HCT116 (cell line): Measurements from ENCODE around the gene SRPK2. TPM values are rescaled to one million over a fixed set of nuclear protein-coding genes. Genes with fewer than 3 reads are reported as not detected.

Experiments used
- ATAC-seq: fragments of 200-7000 bp; cut with Tn5 transposase; 2 replicates; pipeline ENCODE4 v1.9.1; 2020; ENCODE audit warnings: mild to moderate bottlenecking, moderate library complexity
- BruUV-seq: library from RNA; stranded (reverse); fragments of 400-500 nt; replicated peaks from 2 replicates; lab custom pipeline; 2021; lab: Mats Ljungman, UMichigan
- CTCF ChIA-PET: fragments of 300-600 bp; sonication (Branson Sonifier 250); formaldehyde crosslinking; loops from one replicate; lab custom pipeline; 2021; ENCODE audit warnings: antibody characterized with exemption; lab: Charles Lee
- POLR2A ChIA-PET: fragments of 300-600, 350-600 bp; sonication (Branson Sonifier 250); formaldehyde crosslinking; loops from one replicate; lab custom pipeline; 2021; ENCODE audit warnings: antibody characterized with exemption; lab: Charles Lee
- RAD21 ChIA-PET, 2 experiments: fragments of 300-600 bp; sonication (Branson Sonifier 250); formaldehyde crosslinking; loops; one replicate each; lab custom pipeline; 2023; ENCODE audit warnings: low total read pairs in 2 of 2; ENCODE audit not compliant: uncharacterized antibody in 2 of 2, unreplicated experiment in 2 of 2, low non-redundant PET in 1 of 2; lab: Charles Lee
- DNase-seq: peaks from one replicate; pipeline ENCODE4 v3.0.0-alpha.2; 2010; ENCODE audit warnings: low read depth, low spot score
- H2AFZ ChIP-seq: fragments of 200-600 bp; shearing (Covaris generic), sonication (generic); 2 replicates; pipeline ENCODE4 v1.6.1; 2017; ENCODE audit warnings: low read depth, mixed run types, mixed read lengths, antibody characterized with exemption, low read length; ENCODE audit not compliant: poor library complexity, severe bottlenecking
- H3K27ac ChIP-seq: 2 replicates; pipeline ENCODE4 v1.5.1; 2012; ENCODE audit warnings: low read depth, low read length
- H3K27me3 ChIP-seq: fragments of 200-600 bp; sonication (generic); 2 replicates; pipeline ENCODE4 v1.6.1; 2016; ENCODE audit warnings: mixed run types, low read length, mixed read lengths; ENCODE audit not compliant: insufficient read depth
- H3K36me3 ChIP-seq, 2 experiments: fragments of 200-500 bp in 1 of 2; fragments of 200-600 bp in 1 of 2; sonication (Bioruptor generic) in 1 of 2; sonication (generic) in 1 of 2; 2 replicates each; pipeline versions ENCODE4 v1.5.1 to v1.6.1; 2014 to 2016; ENCODE audit warnings: low read length in 2 of 2, inconsistent platforms in 1 of 2, mixed read lengths in 1 of 2, mixed run types in 1 of 2; ENCODE audit not compliant: insufficient read depth in 2 of 2, control insufficient read depth in 1 of 2
- H3K4me1 ChIP-seq, 2 experiments: fragments of 200-600 bp in 1 of 2; sonication (generic) in 1 of 2; 2 replicates each; pipeline versions ENCODE4 v1.5.1 to v1.6.1; 2012 to 2017; ENCODE audit warnings: low read length in 2 of 2, inconsistent platforms in 1 of 2, mild to moderate bottlenecking in 1 of 2, mixed read lengths in 1 of 2, mixed run types in 1 of 2, moderate library complexity in 1 of 2; ENCODE audit not compliant: insufficient read depth in 2 of 2, control insufficient read depth in 1 of 2
- H3K4me2 ChIP-seq: fragments of 200-600 bp; sonication (generic); 2 replicates; pipeline ENCODE4 v1.6.1; 2017; ENCODE audit warnings: mixed run types, low read length, mixed read lengths
- H3K4me3 ChIP-seq, 2 experiments: fragments of 200-600 bp in 1 of 2; sonication (generic) in 1 of 2; replicated peaks in 1 of 2; 2 replicates each; pipeline ENCODE4 v1.5.1; 2011 to 2016; ENCODE audit warnings: low read length in 2 of 2, control low read depth in 1 of 2, low read depth in 1 of 2, mild to moderate bottlenecking in 1 of 2, mixed read lengths in 1 of 2, mixed run types in 1 of 2
- H3K79me2 ChIP-seq: fragments of 200-600 bp; sonication (generic); 2 replicates; pipeline ENCODE4 v1.6.1; 2017; ENCODE audit warnings: mild to moderate bottlenecking, mixed run types, low read length, moderate library complexity, mixed read lengths; ENCODE audit not compliant: insufficient read depth
- H3K9ac ChIP-seq: fragments of 200-600 bp; sonication (generic); 2 replicates; pipeline ENCODE4 v1.6.1; 2016; ENCODE audit warnings: low read length, mixed read lengths
- H3K9me2 ChIP-seq: fragments of 200-600 bp; sonication (generic), shearing (Covaris generic); 2 replicates; pipeline ENCODE4 v1.6.1; 2017; ENCODE audit warnings: mixed run types, mild to moderate bottlenecking, moderate library complexity; ENCODE audit not compliant: insufficient read depth
- H3K9me3 ChIP-seq, 2 experiments: fragments of 200-500 bp in 1 of 2; fragments of 200-600 bp in 1 of 2; sonication (Bioruptor generic) in 1 of 2; sonication (generic) in 1 of 2; 2 replicates each; pipeline ENCODE4 v1.6.1; 2014 to 2017; ENCODE audit warnings: low read length in 2 of 2, mixed read lengths in 2 of 2, inconsistent platforms in 1 of 2, low read depth in 1 of 2, mild to moderate bottlenecking in 1 of 2, mixed run types in 1 of 2, moderate library complexity in 1 of 2; ENCODE audit not compliant: control insufficient read depth in 1 of 2, insufficient read depth in 1 of 2
- H4K20me1 ChIP-seq: fragments of 200-600 bp; sonication (generic), shearing (Covaris generic); 2 replicates; pipeline ENCODE4 v1.6.1; 2017; ENCODE audit warnings: mixed run types, mild to moderate bottlenecking, moderate library complexity; ENCODE audit not compliant: insufficient read depth
- CBX3 ChIP-seq: IDR thresholded peaks from 2 replicates; pipeline ENCODE4 v1.6.1; 2012; ENCODE audit warnings: low read depth
- CEBPB ChIP-seq: IDR thresholded peaks from 2 replicates; pipeline ENCODE4 v1.6.1; 2012; ENCODE audit warnings: low read depth
- EGR1 ChIP-seq: IDR thresholded peaks from 2 replicates; pipeline ENCODE4 v1.6.1; 2012; ENCODE audit warnings: low read depth
- EZH2 ChIP-seq: fragments of 200-600 bp; sonication (generic); IDR thresholded peaks from 2 replicates; pipeline ENCODE4 v1.6.1; 2017; ENCODE audit warnings: antibody characterized with exemption, mixed run types
- EZH2phosphoT487 ChIP-seq: fragments of 200-600 bp; IDR thresholded peaks from 2 replicates; pipeline ENCODE4 v1.6.1; 2018; ENCODE audit warnings: antibody characterized with exemption, borderline replicate concordance
- FOSL1 ChIP-seq: IDR thresholded peaks from 2 replicates; pipeline ENCODE4 v1.6.1; 2012; ENCODE audit warnings: low read depth
- JUND ChIP-seq: IDR thresholded peaks from 2 replicates; pipeline ENCODE4 v1.6.1; 2012
- POLR2AphosphoS5 ChIP-seq: IDR thresholded peaks from 2 replicates; pipeline ENCODE4 v1.6.1; 2011; ENCODE audit warnings: mild to moderate bottlenecking, low read depth, low read length, moderate library complexity
- RAD21 ChIP-seq: IDR thresholded peaks from 2 replicates; pipeline ENCODE4 v1.6.1; 2012; ENCODE audit warnings: low read depth, mild to moderate bottlenecking
- SIN3A ChIP-seq: IDR thresholded peaks from 2 replicates; pipeline ENCODE4 v1.6.1; 2012; ENCODE audit warnings: low read depth
- SP1 ChIP-seq: IDR thresholded peaks from 2 replicates; pipeline ENCODE4 v1.6.1; 2012; ENCODE audit warnings: low read depth
- TCF7L2 ChIP-seq: IDR thresholded peaks from 2 replicates; pipeline ENCODE4 v1.7.0; 2011; ENCODE audit warnings: borderline replicate concordance, inconsistent platforms; ENCODE audit not compliant: insufficient read depth, insufficient read length; ENCODE audit errors: extremely low read depth
- YY1 ChIP-seq: IDR thresholded peaks from 2 replicates; pipeline ENCODE4 v1.6.1; 2011; ENCODE audit warnings: low read length, low read depth, moderate library complexity, mild to moderate bottlenecking; ENCODE audit not compliant: insufficient replicate concordance; ENCODE audit errors: extremely low read depth
- ZNF274 ChIP-seq: fragments of 200-500 bp; sonication (Bioruptor generic); IDR thresholded peaks from 2 replicates; pipeline ENCODE4 v1.6.1; 2014; ENCODE audit warnings: mild to moderate bottlenecking, low read depth, low read length, inconsistent platforms
- intact Hi-C: fragments of 100-400 bp; cut with micrococcal nuclease; formaldehyde crosslinking; loops from 2 replicates; pipeline ENCODE4 v1.10.0; 2022
- total RNA-seq: library from RNA; stranded (reverse); gene quantifications from one replicate; pipeline ENCODE4 v1.2.1, GENCODE V29; 2021; ENCODE audit not compliant: unreplicated experiment
- TF ChIP-seq, protein P1 (sequence below): IDR thresholded peaks from 2 replicates; pipeline ENCODE4 v1.6.1; 2011; ENCODE audit warnings: mild to moderate bottlenecking, low read length, moderate library complexity; ENCODE audit not compliant: insufficient replicate concordance; ENCODE audit errors: extremely low read depth
- TF ChIP-seq, protein P2 (sequence below): IDR thresholded peaks from 2 replicates; pipeline ENCODE4 v1.6.1; 2012; ENCODE audit warnings: low read depth
- TF ChIP-seq, protein P3 (sequence below), 3 experiments: fragments of 200-600 bp in 1 of 3; sonication (generic) in 1 of 3; IDR thresholded peaks in 2 of 3; conservative IDR thresholded peaks in 1 of 3; 2 replicates each; pipeline ENCODE4 v1.5.1; 2012 to 2017; ENCODE audit warnings: low read depth in 2 of 3, low read length in 2 of 3, antibody characterized with exemption in 1 of 3, borderline replicate concordance in 1 of 3, control low read depth in 1 of 3, mild to moderate bottlenecking in 1 of 3, mixed read lengths in 1 of 3, mixed run types in 1 of 3, moderate library complexity in 1 of 3; ENCODE audit not compliant: insufficient read depth in 1 of 3
- TF ChIP-seq, protein P4 (sequence below): IDR thresholded peaks from 2 replicates; pipeline ENCODE4 v1.6.1; 2012
- TF ChIP-seq, protein P5 (sequence below): IDR thresholded peaks from 2 replicates; pipeline ENCODE4 v1.6.1; 2012

Gene SRPK2
- total RNA-seq, 1 experiment from 2014 or later = 37.4 TPM

DNA sequence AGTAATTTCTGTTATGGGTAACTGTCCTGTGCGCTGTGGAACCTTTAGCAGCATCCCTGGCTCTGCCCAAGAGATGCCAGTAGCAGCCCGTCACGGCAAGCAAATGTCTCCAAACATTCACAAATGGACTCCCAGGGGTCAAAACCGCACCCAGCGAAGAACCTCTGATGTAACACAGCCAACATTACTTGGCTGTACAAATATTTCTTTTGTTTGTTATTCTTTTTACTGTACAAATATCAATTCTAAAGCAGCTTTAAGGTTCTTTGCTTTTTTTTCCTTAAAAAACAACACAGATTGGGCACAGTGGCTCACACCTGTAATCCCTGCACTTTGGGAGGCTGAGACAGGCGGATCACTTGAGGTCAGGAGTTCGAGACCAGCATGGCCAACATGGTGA, 192.2 kb downstream of the SRPK2 start:
- CTCF ChIA-PET = no interaction called here

More for the DNA sequence above, 192.2 kb downstream of the SRPK2 start:
- intact Hi-C loops = no loop called here
- Histone ChIP-seq H3K4me3 (no peak overlapping the region), H3K27ac (no peak overlapping the region), H3K79me2 (0 out of 2 replicates have a peak, but pooled peaks cover 4% of the 10 kb centered on the region), H3K36me3 (no peaks in the 10 kb centered on the region), H3K4me1 (no peaks in the 10 kb centered on the region), H3K9ac (no peak overlapping the region), H2AFZ (no peak overlapping the region), H4K20me1 (no peaks in the 10 kb centered on the region), H3K27me3 (no peaks in the 10 kb centered on the region), H3K9me2 (no peaks in the 10 kb centered on the region), H3K4me2 (no peak overlapping the region), H3K9me3 (no peaks in the 10 kb centered on the region)
- no TSS peak for BruUV-seq
- no peak for ATAC-seq
- ChIA-PET POLR2A (no interaction called here), RAD21 (no interaction called here)
- no peak for DNase-seq
- TF ChIP-seq, protein P1, sequence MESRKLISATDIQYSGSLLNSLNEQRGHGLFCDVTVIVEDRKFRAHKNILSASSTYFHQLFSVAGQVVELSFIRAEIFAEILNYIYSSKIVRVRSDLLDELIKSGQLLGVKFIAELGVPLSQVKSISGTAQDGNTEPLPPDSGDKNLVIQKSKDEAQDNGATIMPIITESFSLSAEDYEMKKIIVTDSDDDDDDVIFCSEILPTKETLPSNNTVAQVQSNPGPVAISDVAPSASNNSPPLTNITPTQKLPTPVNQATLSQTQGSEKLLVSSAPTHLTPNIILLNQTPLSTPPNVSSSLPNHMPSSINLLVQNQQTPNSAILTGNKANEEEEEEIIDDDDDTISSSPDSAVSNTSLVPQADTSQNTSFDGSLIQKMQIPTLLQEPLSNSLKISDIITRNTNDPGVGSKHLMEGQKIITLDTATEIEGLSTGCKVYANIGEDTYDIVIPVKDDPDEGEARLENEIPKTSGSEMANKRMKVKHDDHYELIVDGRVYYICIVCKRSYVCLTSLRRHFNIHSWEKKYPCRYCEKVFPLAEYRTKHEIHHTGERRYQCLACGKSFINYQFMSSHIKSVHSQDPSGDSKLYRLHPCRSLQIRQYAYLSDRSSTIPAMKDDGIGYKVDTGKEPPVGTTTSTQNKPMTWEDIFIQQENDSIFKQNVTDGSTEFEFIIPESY = no peak
- TF ChIP-seq, protein P2, sequence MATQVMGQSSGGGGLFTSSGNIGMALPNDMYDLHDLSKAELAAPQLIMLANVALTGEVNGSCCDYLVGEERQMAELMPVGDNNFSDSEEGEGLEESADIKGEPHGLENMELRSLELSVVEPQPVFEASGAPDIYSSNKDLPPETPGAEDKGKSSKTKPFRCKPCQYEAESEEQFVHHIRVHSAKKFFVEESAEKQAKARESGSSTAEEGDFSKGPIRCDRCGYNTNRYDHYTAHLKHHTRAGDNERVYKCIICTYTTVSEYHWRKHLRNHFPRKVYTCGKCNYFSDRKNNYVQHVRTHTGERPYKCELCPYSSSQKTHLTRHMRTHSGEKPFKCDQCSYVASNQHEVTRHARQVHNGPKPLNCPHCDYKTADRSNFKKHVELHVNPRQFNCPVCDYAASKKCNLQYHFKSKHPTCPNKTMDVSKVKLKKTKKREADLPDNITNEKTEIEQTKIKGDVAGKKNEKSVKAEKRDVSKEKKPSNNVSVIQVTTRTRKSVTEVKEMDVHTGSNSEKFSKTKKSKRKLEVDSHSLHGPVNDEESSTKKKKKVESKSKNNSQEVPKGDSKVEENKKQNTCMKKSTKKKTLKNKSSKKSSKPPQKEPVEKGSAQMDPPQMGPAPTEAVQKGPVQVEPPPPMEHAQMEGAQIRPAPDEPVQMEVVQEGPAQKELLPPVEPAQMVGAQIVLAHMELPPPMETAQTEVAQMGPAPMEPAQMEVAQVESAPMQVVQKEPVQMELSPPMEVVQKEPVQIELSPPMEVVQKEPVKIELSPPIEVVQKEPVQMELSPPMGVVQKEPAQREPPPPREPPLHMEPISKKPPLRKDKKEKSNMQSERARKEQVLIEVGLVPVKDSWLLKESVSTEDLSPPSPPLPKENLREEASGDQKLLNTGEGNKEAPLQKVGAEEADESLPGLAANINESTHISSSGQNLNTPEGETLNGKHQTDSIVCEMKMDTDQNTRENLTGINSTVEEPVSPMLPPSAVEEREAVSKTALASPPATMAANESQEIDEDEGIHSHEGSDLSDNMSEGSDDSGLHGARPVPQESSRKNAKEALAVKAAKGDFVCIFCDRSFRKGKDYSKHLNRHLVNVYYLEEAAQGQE = no peak
- TF ChIP-seq EGR1 (no peak), EZH2 (no peak), ZNF274 (no peak), EZH2phosphoT487 (no peak), TCF7L2 (no peak), CBX3 (no peak), RAD21 (no peak), SP1 (no peak), CEBPB (no peak), POLR2AphosphoS5 (no peak), JUND (no peak), YY1 (no peak), FOSL1 (no peak), SIN3A (no peak)
- TF ChIP-seq, protein P3, sequence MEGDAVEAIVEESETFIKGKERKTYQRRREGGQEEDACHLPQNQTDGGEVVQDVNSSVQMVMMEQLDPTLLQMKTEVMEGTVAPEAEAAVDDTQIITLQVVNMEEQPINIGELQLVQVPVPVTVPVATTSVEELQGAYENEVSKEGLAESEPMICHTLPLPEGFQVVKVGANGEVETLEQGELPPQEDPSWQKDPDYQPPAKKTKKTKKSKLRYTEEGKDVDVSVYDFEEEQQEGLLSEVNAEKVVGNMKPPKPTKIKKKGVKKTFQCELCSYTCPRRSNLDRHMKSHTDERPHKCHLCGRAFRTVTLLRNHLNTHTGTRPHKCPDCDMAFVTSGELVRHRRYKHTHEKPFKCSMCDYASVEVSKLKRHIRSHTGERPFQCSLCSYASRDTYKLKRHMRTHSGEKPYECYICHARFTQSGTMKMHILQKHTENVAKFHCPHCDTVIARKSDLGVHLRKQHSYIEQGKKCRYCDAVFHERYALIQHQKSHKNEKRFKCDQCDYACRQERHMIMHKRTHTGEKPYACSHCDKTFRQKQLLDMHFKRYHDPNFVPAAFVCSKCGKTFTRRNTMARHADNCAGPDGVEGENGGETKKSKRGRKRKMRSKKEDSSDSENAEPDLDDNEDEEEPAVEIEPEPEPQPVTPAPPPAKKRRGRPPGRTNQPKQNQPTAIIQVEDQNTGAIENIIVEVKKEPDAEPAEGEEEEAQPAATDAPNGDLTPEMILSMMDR (IDR thresholded peaks at IDR 0.05 in 2 of 3, conservative IDR thresholded peaks at IDR 0.05 in 1 of 3; ENCODE audit: borderline replicate concordance in 1 of 3, insufficient read depth in 1 of 3, low read depth in 2 of 3, low read length in 2 of 3) = no peak
- TF ChIP-seq, protein P4, sequence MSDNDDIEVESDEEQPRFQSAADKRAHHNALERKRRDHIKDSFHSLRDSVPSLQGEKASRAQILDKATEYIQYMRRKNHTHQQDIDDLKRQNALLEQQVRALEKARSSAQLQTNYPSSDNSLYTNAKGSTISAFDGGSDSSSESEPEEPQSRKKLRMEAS = no peak
- TF ChIP-seq, protein P5, sequence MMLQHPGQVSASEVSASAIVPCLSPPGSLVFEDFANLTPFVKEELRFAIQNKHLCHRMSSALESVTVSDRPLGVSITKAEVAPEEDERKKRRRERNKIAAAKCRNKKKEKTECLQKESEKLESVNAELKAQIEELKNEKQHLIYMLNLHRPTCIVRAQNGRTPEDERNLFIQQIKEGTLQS = no peak
